HEK293T (cell line): ENCODE results near the gene PFKL.
"Not testable (repeated sequence)": the region's sequence is repeated elsewhere in the genome, so short reads cannot be mapped to it uniquely, and the experiment has no call there.

Experiments used
- ARNT ChIP-seq: fragments of 450-650 bp; IDR thresholded peaks from 2 replicates; pipeline ENCODE4 v1.6.1; 2017; ENCODE audit warnings: mild to moderate bottlenecking
- BHLHE40 ChIP-seq: fragments of 450-650 bp; IDR thresholded peaks from 2 replicates; pipeline ENCODE4 v1.6.1; 2016; ENCODE audit warnings: mild to moderate bottlenecking, moderate library complexity, borderline replicate concordance
- CTBP1 ChIP-seq: fragments of 450-650 bp; IDR thresholded peaks from 2 replicates; pipeline ENCODE4 v1.6.1; 2016; ENCODE audit warnings: borderline replicate concordance
- ELF4 ChIP-seq: fragments of 450-650 bp; IDR thresholded peaks from 2 replicates; pipeline ENCODE4 v1.6.1; 2017; ENCODE audit warnings: antibody characterized with exemption
- SP1 ChIP-seq: fragments of 450-650 bp; IDR thresholded peaks from 2 replicates; pipeline ENCODE4 v1.6.1; 2017
- SUZ12 ChIP-seq: fragments of 450-650 bp; IDR thresholded peaks from 2 replicates; pipeline ENCODE4 v1.6.1; 2016; ENCODE audit warnings: mild to moderate bottlenecking

GRCh38 chr21:44342981-44343380, 43.1 kb downstream of the PFKL start:
- TF ChIP-seq ARNT, BHLHE40, ELF4, SP1, SUZ12, CTBP1: not testable (repeated sequence)
